Measurements from ENCODE around the gene FLVCR1. TPM values are rescaled to one million over a fixed set of nuclear protein-coding genes. Genes with fewer than 3 reads are reported as not detected.
"Not testable (repeated sequence)": the region's sequence is repeated elsewhere in the genome, so short reads cannot be mapped to it uniquely, and the experiment has no call there.

FLVCR1 gene
- total and polyA plus RNA-seq, 9 donors = 1.9 to 11.4 (median 6.6) TPM

GRCh38 chr1:212901290-212901689, 43.2 kb downstream of the FLVCR1 start:
- H3K27ac ChIP-seq = no peak overlapping the region
- TF ChIP-seq POLR2A (IDR thresholded peaks at IDR 0.05) = no peak
- TF ChIP-seq CTCF (IDR thresholded peaks at IDR 0.05) = no peak
- TF ChIP-seq EP300 (IDR thresholded peaks at IDR 0.05) = no peak
- no peaks in the 10 kb centered on the region for H3K36me3 ChIP-seq
- no peaks in the 10 kb centered on the region for H3K27me3 ChIP-seq
- intact Hi-C loops (cut with DNase I) = no loop called here
- no peaks in the 10 kb centered on the region for H3K4me1 ChIP-seq (ENCODE audit: insufficient read depth)
- WGBS, 3 donors = 93 to 95% (median 94%) methylated on average over 2 of the region's 2 CpGs
- no peak overlapping the region for H3K4me3 ChIP-seq
- no peak for DNase-seq
- no peaks in the 10 kb centered on the region for H3K9me3 ChIP-seq

- Histone ChIP-seq H3K4me1 (ENCODE audit: insufficient read depth) (no peaks in the 10 kb centered on the region), H3K27ac (no peak overlapping the region), H3K36me3 (no peaks in the 10 kb centered on the region), H3K27me3 (no peaks in the 10 kb centered on the region), H3K4me3 (no peak overlapping the region), H3K9me3 (no peaks in the 10 kb centered on the region)
- intact Hi-C loops (cut with DNase I) = no loop called here
- no peak for DNase-seq
- WGBS, 3 donors = 91 to 95% (median 93%) methylated on average over 3 of the region's 3 CpGs
- TF ChIP-seq CTCF (IDR thresholded peaks at IDR 0.05) (no peak), POLR2A (IDR thresholded peaks at IDR 0.05) (no peak), EP300 (IDR thresholded peaks at IDR 0.05) (no peak)
These were observed 44.0 kb downstream of the FLVCR1 start for GRCh38 chr1:212902054-212902453.

GRCh38 chr1:212903664-212904063, 45.6 kb downstream of the FLVCR1 start:
- DNase-seq = no peak
- H3K4me3 ChIP-seq = no peak overlapping the region
- no peaks in the 10 kb centered on the region for H3K9me3 ChIP-seq
- H3K4me1 ChIP-seq (ENCODE audit: insufficient read depth) = no peaks in the 10 kb centered on the region
- WGBS, 3 donors = 82 to 95% (median 86%) methylated on average over 1 of the region's 1 CpG
- H3K27me3 ChIP-seq = no peaks in the 10 kb centered on the region
- H3K27ac ChIP-seq = no peak overlapping the region
- no peaks in the 10 kb centered on the region for H3K36me3 ChIP-seq
- no peak for TF ChIP-seq EP300 (IDR thresholded peaks at IDR 0.05)
- TF ChIP-seq POLR2A (IDR thresholded peaks at IDR 0.05) = no peak
- TF ChIP-seq CTCF (IDR thresholded peaks at IDR 0.05) = no peak
- intact Hi-C loops (cut with DNase I) = no loop called here

- DNase-seq; H3K27ac ChIP-seq; intact Hi-C loops (cut with DNase I); H3K4me1 ChIP-seq (ENCODE audit: insufficient read depth); H3K27me3 ChIP-seq; H3K4me3 ChIP-seq; H3K9me3 ChIP-seq; H3K36me3 ChIP-seq: not testable (repeated sequence)
- WGBS, 3 donors = 70 to 82% (median 75%) methylated on average over 12 of the region's 12 CpGs
These were observed 50.0 kb downstream of the FLVCR1 start for GRCh38 chr1:212908071-212908470.

GRCh38 chr1:212908971-212909370, 50.9 kb downstream of the FLVCR1 start:
- Histone ChIP-seq H3K4me1 (ENCODE audit: insufficient read depth) (no peaks in the 10 kb centered on the region), H3K36me3 (no peaks in the 10 kb centered on the region), H3K27me3 (no peaks in the 10 kb centered on the region), H3K27ac (no peak overlapping the region), H3K9me3 (no peaks in the 10 kb centered on the region), H3K4me3 (no peak overlapping the region)
- TF ChIP-seq EP300 (IDR thresholded peaks at IDR 0.05) (no peak), CTCF (IDR thresholded peaks at IDR 0.05) (no peak), POLR2A (IDR thresholded peaks at IDR 0.05) (no peak)
- 88 to 90% (median 89%) methylated on average over 2 to 3 of the region's 3 CpGs for WGBS, 3 donors
- DNase-seq = no peak
- intact Hi-C loops (cut with DNase I) = no loop called here

Measured in ovary (tissue), 9 donors.